ENCODE measurements around the gene SLC29A3. TPM values are rescaled to one million over a fixed set of nuclear protein-coding genes. Genes with fewer than 3 reads are reported as not detected.

Gene SLC29A3
- total and polyA plus RNA-seq, 10 of the 15 experiments (the other 5 are each of a cell fraction or from before 2014, with no cell fraction given): 1.5 to 4.0 (median 2.7) TPM

DNA sequence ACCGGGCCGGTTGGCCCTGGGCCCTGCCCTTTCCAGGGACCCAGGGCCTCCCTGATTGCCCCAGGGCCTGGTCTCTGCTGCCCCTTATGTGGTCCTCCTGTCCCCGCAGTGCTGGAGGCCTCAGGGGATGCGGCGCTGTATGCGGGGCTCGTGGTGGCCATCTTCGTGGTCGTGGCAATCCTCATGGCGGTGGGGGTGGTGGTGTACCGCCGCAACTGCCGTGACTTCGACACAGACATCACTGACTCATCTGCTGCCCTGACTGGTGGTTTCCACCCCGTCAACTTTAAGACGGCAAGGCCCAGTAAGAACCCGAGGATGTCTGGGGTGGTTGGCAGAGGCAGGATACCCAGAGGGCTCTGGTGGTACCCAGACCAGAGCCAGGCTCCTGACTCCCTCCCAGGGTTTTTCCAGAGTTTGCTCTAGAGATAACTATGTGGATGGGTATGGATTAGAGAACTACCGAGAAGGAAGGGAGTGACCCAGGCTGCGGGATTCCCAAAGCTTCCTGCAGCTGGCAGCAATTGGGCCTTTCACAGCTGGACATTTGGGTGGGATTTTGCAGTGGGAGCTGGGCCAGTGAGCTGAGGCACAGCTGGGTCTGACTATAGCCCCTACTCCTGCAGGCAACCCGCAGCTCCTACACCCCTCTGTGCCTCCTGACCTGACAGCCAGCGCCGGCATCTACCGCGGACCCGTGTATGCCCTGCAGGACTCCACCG is 28.1 kb upstream of the SLC29A3 start:
- no peak overlapping the region for H3K27ac ChIP-seq (ENCODE audit: control insufficient read depth, insufficient read depth)
- no peaks in the 10 kb centered on the region for H3K79me2 ChIP-seq (ENCODE audit: control insufficient read depth, insufficient read depth, low read length)
- WGBS (ENCODE audit: insufficient coverage, insufficient replicate concordance, low lambda C conversion rate, missing lambda C conversion rate): 49% methylated on average over 26 of the region's 26 CpGs
- H3K4me3 ChIP-seq: no peak overlapping the region
- intact Hi-C loops (cut with micrococcal nuclease; ENCODE audit: unreplicated experiment) (no loop called here), in situ Hi-C loops (cut with MboI) (no loop called here)
- no peak overlapping the region for H3K4me2 ChIP-seq (ENCODE audit: control insufficient read depth, insufficient read depth)
- no peaks in the 10 kb centered on the region for H3K9me3 ChIP-seq (replicated peaks; ENCODE audit: control insufficient read depth, insufficient read depth, low read length)
- ChIA-PET SMC1A (ENCODE audit: uncharacterized antibody, unreplicated experiment) (interaction anchor here (0.5 to 0.6 kb wide), 2 partner anchors 10 to 1501 kb away, joined by 3 read pairs; no protein-coding TSS in a partner anchor), RAD21 (ENCODE audit: unreplicated experiment) (no interaction called here), POLR2A (interaction anchor here (0.6 kb wide), 1 partner anchor 1028 kb away, joined by 3 read pairs; no protein-coding TSS in a partner anchor), CTCF (no interaction called here)
- no peaks in the 10 kb centered on the region for H3K36me3 ChIP-seq (ENCODE audit: control insufficient read depth in 2 of 2, insufficient read depth in 2 of 2, low read length in 1 of 2)
- FAIRE-seq: no peak
- no TSS peak for BruUV-seq (replicated peaks)
- H4K20me1 ChIP-seq (ENCODE audit: control insufficient read depth, insufficient read depth): no peaks in the 10 kb centered on the region
- ATAC-seq: no peak
- DNase-seq (ENCODE audit: low read depth, low spot score): no peak
- H3K9ac ChIP-seq (ENCODE audit: control insufficient read depth, insufficient read depth, low read length): no peak overlapping the region
- peaks cover 0 to under 1% of the 10 kb centered on the region in 2 experiments; a peak in 2 of 4 replicates for H3K27me3 ChIP-seq (replicated peaks in 1 of 2; ENCODE audit: control insufficient read depth in 2 of 2, insufficient read depth in 2 of 2, low read length in 1 of 2)
- H3K4me1 ChIP-seq (ENCODE audit: control insufficient read depth, insufficient read depth, low read length): no peaks in the 10 kb centered on the region
- no peak overlapping the region for H2AFZ ChIP-seq (ENCODE audit: control insufficient read depth, low read depth, low read length)
- TF ChIP-seq ZBED1 (IDR thresholded peaks at IDR 0.05; ENCODE audit: borderline replicate concordance) (no peak), BCL11A (IDR thresholded peaks at IDR 0.05; ENCODE audit: low read depth, low read length) (no peak), YBX1 (IDR thresholded peaks at IDR 0.05) (no peak), KDM1A (IDR thresholded peaks at IDR 0.05; ENCODE audit: borderline replicate concordance) (no peak), CBX5 (IDR thresholded peaks at IDR 0.05; ENCODE audit: low read depth) (no peak), MEF2B (IDR thresholded peaks at IDR 0.05; ENCODE audit: partially characterized antibody, poor library complexity, severe bottlenecking) (no peak), STAT3 (IDR thresholded peaks at IDR 0.05; ENCODE audit: low read depth, low read length) (no peak), RB1 (IDR thresholded peaks at IDR 0.05; ENCODE audit: borderline replicate concordance) (no peak), MTA3 (IDR thresholded peaks at IDR 0.05; ENCODE audit: borderline replicate concordance, low read length) (no peak), EP300 (IDR thresholded peaks at IDR 0.05; ENCODE audit: borderline replicate concordance in 1 of 2, control insufficient read depth in 1 of 2, low read depth in 2 of 2, low read length in 2 of 2) (no peak)
- TF ChIP-seq, protein P1, sequence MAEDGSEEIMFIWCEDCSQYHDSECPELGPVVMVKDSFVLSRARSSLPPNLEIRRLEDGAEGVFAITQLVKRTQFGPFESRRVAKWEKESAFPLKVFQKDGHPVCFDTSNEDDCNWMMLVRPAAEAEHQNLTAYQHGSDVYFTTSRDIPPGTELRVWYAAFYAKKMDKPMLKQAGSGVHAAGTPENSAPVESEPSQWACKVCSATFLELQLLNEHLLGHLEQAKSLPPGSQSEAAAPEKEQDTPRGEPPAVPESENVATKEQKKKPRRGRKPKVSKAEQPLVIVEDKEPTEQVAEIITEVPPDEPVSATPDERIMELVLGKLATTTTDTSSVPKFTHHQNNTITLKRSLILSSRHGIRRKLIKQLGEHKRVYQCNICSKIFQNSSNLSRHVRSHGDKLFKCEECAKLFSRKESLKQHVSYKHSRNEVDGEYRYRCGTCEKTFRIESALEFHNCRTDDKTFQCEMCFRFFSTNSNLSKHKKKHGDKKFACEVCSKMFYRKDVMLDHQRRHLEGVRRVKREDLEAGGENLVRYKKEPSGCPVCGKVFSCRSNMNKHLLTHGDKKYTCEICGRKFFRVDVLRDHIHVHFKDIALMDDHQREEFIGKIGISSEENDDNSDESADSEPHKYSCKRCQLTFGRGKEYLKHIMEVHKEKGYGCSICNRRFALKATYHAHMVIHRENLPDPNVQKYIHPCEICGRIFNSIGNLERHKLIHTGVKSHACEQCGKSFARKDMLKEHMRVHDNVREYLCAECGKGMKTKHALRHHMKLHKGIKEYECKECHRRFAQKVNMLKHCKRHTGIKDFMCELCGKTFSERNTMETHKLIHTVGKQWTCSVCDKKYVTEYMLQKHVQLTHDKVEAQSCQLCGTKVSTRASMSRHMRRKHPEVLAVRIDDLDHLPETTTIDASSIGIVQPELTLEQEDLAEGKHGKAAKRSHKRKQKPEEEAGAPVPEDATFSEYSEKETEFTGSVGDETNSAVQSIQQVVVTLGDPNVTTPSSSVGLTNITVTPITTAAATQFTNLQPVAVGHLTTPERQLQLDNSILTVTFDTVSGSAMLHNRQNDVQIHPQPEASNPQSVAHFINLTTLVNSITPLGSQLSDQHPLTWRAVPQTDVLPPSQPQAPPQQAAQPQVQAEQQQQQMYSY (CRISPR knock-in tag; IDR thresholded peaks at IDR 0.05): no peak
- TF ChIP-seq, protein P2, sequence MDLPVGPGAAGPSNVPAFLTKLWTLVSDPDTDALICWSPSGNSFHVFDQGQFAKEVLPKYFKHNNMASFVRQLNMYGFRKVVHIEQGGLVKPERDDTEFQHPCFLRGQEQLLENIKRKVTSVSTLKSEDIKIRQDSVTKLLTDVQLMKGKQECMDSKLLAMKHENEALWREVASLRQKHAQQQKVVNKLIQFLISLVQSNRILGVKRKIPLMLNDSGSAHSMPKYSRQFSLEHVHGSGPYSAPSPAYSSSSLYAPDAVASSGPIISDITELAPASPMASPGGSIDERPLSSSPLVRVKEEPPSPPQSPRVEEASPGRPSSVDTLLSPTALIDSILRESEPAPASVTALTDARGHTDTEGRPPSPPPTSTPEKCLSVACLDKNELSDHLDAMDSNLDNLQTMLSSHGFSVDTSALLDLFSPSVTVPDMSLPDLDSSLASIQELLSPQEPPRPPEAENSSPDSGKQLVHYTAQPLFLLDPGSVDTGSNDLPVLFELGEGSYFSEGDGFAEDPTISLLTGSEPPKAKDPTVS (IDR thresholded peaks at IDR 0.05; ENCODE audit: low read depth, low read length): no peak
- TF ChIP-seq, protein P3, sequence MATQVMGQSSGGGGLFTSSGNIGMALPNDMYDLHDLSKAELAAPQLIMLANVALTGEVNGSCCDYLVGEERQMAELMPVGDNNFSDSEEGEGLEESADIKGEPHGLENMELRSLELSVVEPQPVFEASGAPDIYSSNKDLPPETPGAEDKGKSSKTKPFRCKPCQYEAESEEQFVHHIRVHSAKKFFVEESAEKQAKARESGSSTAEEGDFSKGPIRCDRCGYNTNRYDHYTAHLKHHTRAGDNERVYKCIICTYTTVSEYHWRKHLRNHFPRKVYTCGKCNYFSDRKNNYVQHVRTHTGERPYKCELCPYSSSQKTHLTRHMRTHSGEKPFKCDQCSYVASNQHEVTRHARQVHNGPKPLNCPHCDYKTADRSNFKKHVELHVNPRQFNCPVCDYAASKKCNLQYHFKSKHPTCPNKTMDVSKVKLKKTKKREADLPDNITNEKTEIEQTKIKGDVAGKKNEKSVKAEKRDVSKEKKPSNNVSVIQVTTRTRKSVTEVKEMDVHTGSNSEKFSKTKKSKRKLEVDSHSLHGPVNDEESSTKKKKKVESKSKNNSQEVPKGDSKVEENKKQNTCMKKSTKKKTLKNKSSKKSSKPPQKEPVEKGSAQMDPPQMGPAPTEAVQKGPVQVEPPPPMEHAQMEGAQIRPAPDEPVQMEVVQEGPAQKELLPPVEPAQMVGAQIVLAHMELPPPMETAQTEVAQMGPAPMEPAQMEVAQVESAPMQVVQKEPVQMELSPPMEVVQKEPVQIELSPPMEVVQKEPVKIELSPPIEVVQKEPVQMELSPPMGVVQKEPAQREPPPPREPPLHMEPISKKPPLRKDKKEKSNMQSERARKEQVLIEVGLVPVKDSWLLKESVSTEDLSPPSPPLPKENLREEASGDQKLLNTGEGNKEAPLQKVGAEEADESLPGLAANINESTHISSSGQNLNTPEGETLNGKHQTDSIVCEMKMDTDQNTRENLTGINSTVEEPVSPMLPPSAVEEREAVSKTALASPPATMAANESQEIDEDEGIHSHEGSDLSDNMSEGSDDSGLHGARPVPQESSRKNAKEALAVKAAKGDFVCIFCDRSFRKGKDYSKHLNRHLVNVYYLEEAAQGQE (IDR thresholded peaks at IDR 0.05; ENCODE audit: low read depth, low read length): no peak

Measured in GM12878 (cell line).